CD14-positive monocyte (primary cell): ENCODE results near the gene GATD1. TPM values are rescaled to one million over a fixed set of nuclear protein-coding genes. Genes with fewer than 3 reads are reported as not detected.

Source experiments
- DNase-seq, 3 donors: peaks; one replicate each; pipeline ENCODE4 v3.0.0-alpha.2; 2011 to 2022
- H2AFZ ChIP-seq: 2 replicates; pipeline ENCODE4 v1.6.0; 2012; ENCODE audit warnings: mild to moderate bottlenecking, low read depth, low read length, inconsistent platforms; ENCODE audit not compliant: insufficient read depth, poor library complexity, severe bottlenecking
- H3K27ac ChIP-seq, 2 donors: 1 replicate in 1 of 2; 2 replicates in 1 of 2; pipeline ENCODE4 v1.5.1; 2012 to 2013; ENCODE audit warnings: low read length in 2 of 2, control low read depth in 1 of 2, inconsistent platforms in 1 of 2, low read depth in 1 of 2, mild to moderate bottlenecking in 1 of 2
- H3K27me3 ChIP-seq, 2 donors: one replicate each; pipeline versions ENCODE4 v1.6.0 to v1.6.1; 2011 to 2013; ENCODE audit warnings: low read length in 2 of 2; ENCODE audit not compliant: control insufficient read depth in 2 of 2, insufficient read depth in 2 of 2
- H3K36me3 ChIP-seq, 2 donors: replicated peaks in 1 of 2; 1 replicate in 1 of 2; 2 replicates in 1 of 2; pipeline versions ENCODE4 v1.5.1 to v1.6.1; 2012 to 2013; ENCODE audit warnings: low read length in 2 of 2, control low read depth in 1 of 2, inconsistent platforms in 1 of 2, mild to moderate bottlenecking in 1 of 2; ENCODE audit not compliant: insufficient read depth in 2 of 2, control insufficient read depth in 1 of 2
- H3K4me1 ChIP-seq, 2 donors: 1 replicate in 1 of 2; 2 replicates in 1 of 2; pipeline versions ENCODE4 v1.5.1 to v1.6.1; 2012 to 2013; ENCODE audit warnings: low read length in 2 of 2, control low read depth in 1 of 2, inconsistent platforms in 1 of 2, mild to moderate bottlenecking in 1 of 2, moderate library complexity in 1 of 2; ENCODE audit not compliant: insufficient read depth in 2 of 2, control insufficient read depth in 1 of 2
- H3K4me2 ChIP-seq: replicated peaks from 2 replicates; pipeline ENCODE3; 2012; ENCODE audit warnings: low read length, moderate library complexity, mild to moderate bottlenecking; ENCODE audit not compliant: poor library complexity, severe bottlenecking; ENCODE audit errors: extremely low read depth
- H3K4me3 ChIP-seq, 3 experiments: fragments of 200-600 bp in 1 of 3; sonication (generic) in 1 of 3; replicated peaks in 1 of 3; 1 replicate in 2 of 3; 2 replicates in 1 of 3; pipeline ENCODE4 v1.5.1; 2011 to 2013; ENCODE audit warnings: low read length in 3 of 3, mild to moderate bottlenecking in 3 of 3, control low read depth in 2 of 3, low read depth in 2 of 3, inconsistent platforms in 1 of 3, moderate library complexity in 1 of 3
- H3K79me2 ChIP-seq: 2 replicates; pipeline ENCODE4 v1.6.0; 2012; ENCODE audit warnings: mild to moderate bottlenecking, control low read depth, inconsistent platforms, low read length, moderate library complexity; ENCODE audit not compliant: insufficient read depth
- H3K9ac ChIP-seq: 2 replicates; pipeline ENCODE4 v1.6.0; 2017; ENCODE audit warnings: low read length, mild to moderate bottlenecking; ENCODE audit not compliant: insufficient read depth, poor library complexity, severe bottlenecking
- H3K9me3 ChIP-seq, 2 donors: replicated peaks in 1 of 2; 1 replicate in 1 of 2; 2 replicates in 1 of 2; pipeline versions ENCODE4 v1.5.1 to v1.6.1; 2012 to 2013; ENCODE audit warnings: low read length in 2 of 2, control low read depth in 1 of 2; ENCODE audit not compliant: control insufficient read depth in 1 of 2, insufficient read depth in 1 of 2
- H4K20me1 ChIP-seq: 2 replicates; pipeline ENCODE4 v1.6.0; 2012; ENCODE audit warnings: mild to moderate bottlenecking, low read length, control low read depth, moderate library complexity; ENCODE audit not compliant: insufficient read depth
- H3K27ac Mint-ChIP-seq, 7 donors: one replicate each; pipeline ENCODE4 v1.8.0; 2020; ENCODE audit warnings: mild to moderate bottlenecking in 7 of 7, mixed read lengths in 7 of 7, moderate library complexity in 6 of 7, inconsistent platforms in 2 of 7
- H3K27me3 Mint-ChIP-seq, 3 donors: one replicate each; pipeline ENCODE4 v1.8.0; 2021 to 2022; ENCODE audit warnings: low read depth in 3 of 3, mild to moderate bottlenecking in 3 of 3, mixed read lengths in 3 of 3, moderate library complexity in 3 of 3, inconsistent platforms in 1 of 3
- H3K36me3 Mint-ChIP-seq, 2 donors: one replicate each; pipeline ENCODE4 v1.8.0; 2020; ENCODE audit warnings: mixed read lengths in 2 of 2, inconsistent platforms in 1 of 2, mild to moderate bottlenecking in 1 of 2
- H3K4me1 Mint-ChIP-seq: one replicate; pipeline ENCODE4 v1.8.0; 2020; ENCODE audit warnings: mild to moderate bottlenecking, mixed read lengths
- H3K4me3 Mint-ChIP-seq, 2 donors: one replicate each; pipeline ENCODE4 v1.8.0; 2020; ENCODE audit warnings: mild to moderate bottlenecking in 2 of 2, mixed read lengths in 2 of 2, moderate library complexity in 1 of 2
- H3K9me3 Mint-ChIP-seq, 7 donors: one replicate each; pipeline ENCODE4 v1.8.0; 2020 to 2022; ENCODE audit warnings: mixed read lengths in 7 of 7, mild to moderate bottlenecking in 6 of 7, moderate library complexity in 6 of 7, inconsistent platforms in 2 of 7
- CTCF ChIP-seq: fragments of 200-600 bp; IDR thresholded peaks from one replicate; pipeline ENCODE4 v1.8.0; 2022; ENCODE audit warnings: antibody characterized with exemption, mild to moderate bottlenecking
- WGBS: methylation state at CpG from one replicate; pipeline ENCODE4 v1.1.5; 2013; ENCODE audit warnings: missing lambda C conversion rate; ENCODE audit not compliant: insufficient coverage; 5-methylcytosine and 5-hydroxymethylcytosine counted together
- intact Hi-C, 2 donors: fragments of 100-400 bp; cut with micrococcal nuclease; formaldehyde crosslinking; loops; one replicate each; pipeline versions ENCODE4 v1.15.0 to v1.15.1; 2023
- polyA plus RNA-seq, 3 donors: library from polyadenylated mRNA; depleted of rRNA in 1 of 3; unstranded in 2 of 3; stranded (reverse) in 1 of 3; fragments of 300-500 nt in 2 of 3; fragments of >200 nt in 1 of 3; fragmentation: Illumina TruSeq in 2 of 3; gene quantifications; 1 replicate in 2 of 3; 2 replicates in 1 of 3; pipeline ENCODE4 v1.2.3, GENCODE V29; 2012 to 2021

GATD1 gene
- polyA plus RNA-seq, 3 donors: 4.5 to 45.6 (median 4.6) TPM

GRCh38 chr11:794766-795633 lies 17.7 kb upstream of the GATD1 start:
- peak overlapping the region; percentile 98 for H3K4me2 ChIP-seq
- peaks cover 15% of the 10 kb centered on the region for H3K79me2 ChIP-seq
- Mint-ChIP-seq H3K4me3 (peak overlapping the region in 1 of 2 donors; percentile 34), H3K27me3 (peaks cover 2 to 9% (median 7%) of the 10 kb centered on the region in 3 donors), H3K27ac (no peak overlapping the region), H3K4me1 (peaks cover 18% of the 10 kb centered on the region), H3K9me3 (no peaks in the 10 kb centered on the region), H3K36me3 (peaks cover 15 to 20% of the 10 kb centered on the region in 2 donors)
- no peak for DNase-seq
- H3K9ac ChIP-seq: no peak overlapping the region
- intact Hi-C loops: loop anchor here in 1 of 2 donors (5.0 kb wide), 1 partner anchor 48 kb away; the partner anchor contains the start of gene TALDO1
- H4K20me1 ChIP-seq: peaks cover 9% of the 10 kb centered on the region
- peaks cover 0 to 6% of the 10 kb centered on the region in 2 donors for H3K27me3 ChIP-seq
- no peak for TF ChIP-seq CTCF
- no peak overlapping the region for H2AFZ ChIP-seq
- no peaks in the 10 kb centered on the region for H3K9me3 ChIP-seq
- peaks cover 29 to 33% of the 10 kb centered on the region in 2 donors for H3K4me1 ChIP-seq
- no peak overlapping the region for H3K27ac ChIP-seq
- peaks cover 5 to 13% of the 10 kb centered on the region in 2 donors for H3K36me3 ChIP-seq
- WGBS: 89% methylated on average over 26 of the region's 38 CpGs
- peak overlapping the region in 1 of 3 experiments; percentile 84 for H3K4me3 ChIP-seq

GRCh38 chr11:794013-794765 lies 16.9 kb upstream of the GATD1 start:
- intact Hi-C loops: no loop called here
- Histone ChIP-seq H3K79me2 (peaks cover 15% of the 10 kb centered on the region), H4K20me1 (peaks cover 9% of the 10 kb centered on the region), H3K27ac (no peak overlapping the region), H2AFZ (no peak overlapping the region), H3K4me1 (peaks cover 29 to 33% of the 10 kb centered on the region in 2 donors), H3K27me3 (peaks cover 3 to 12% of the 10 kb centered on the region in 2 donors), H3K36me3 (peaks cover 5 to 9% of the 10 kb centered on the region in 2 donors), H3K4me2 (no peak overlapping the region), H3K4me3 (no peak overlapping the region), H3K9me3 (no peaks in the 10 kb centered on the region), H3K9ac (no peak overlapping the region)
- no peak for DNase-seq
- Mint-ChIP-seq H3K4me1 (peaks cover 18% of the 10 kb centered on the region), H3K36me3 (peaks cover 15 to 17% of the 10 kb centered on the region in 2 donors), H3K27ac (no peak overlapping the region), H3K27me3 (peaks cover 7 to 16% (median 14%) of the 10 kb centered on the region in 3 donors), H3K9me3 (no peaks in the 10 kb centered on the region), H3K4me3 (no peak overlapping the region)
- 98% methylated on average over 29 of the region's 31 CpGs for WGBS
- TF ChIP-seq CTCF: no peak
